Right lung (tissue), 5 donors: ENCODE data around the gene DGCR8. TPM values are rescaled to one million over a fixed set of nuclear protein-coding genes. Genes with fewer than 3 reads are reported as not detected.
"Not testable (repeated sequence)": the region's sequence is repeated elsewhere in the genome, so short reads cannot be mapped to it uniquely, and the experiment has no call there.

ENCODE experiments used
- DNase-seq, 2 donors: peaks; one replicate each; pipeline ENCODE4 v3.0.0-alpha.2; 2013
- polyA plus RNA-seq, 5 donors: library from polyadenylated mRNA; unstranded; fragments of 120-200 nt; gene quantifications; one replicate each; pipeline versions ENCODE4 v1.2.1 to v1.2.3, GENCODE V29; 2013; ENCODE audit warnings: inconsistent platforms in 1 of 5, low replicate concordance in 1 of 5; ENCODE audit not compliant: insufficient read length in 5 of 5, insufficient read depth in 1 of 5

DGCR8 gene
- polyA plus RNA-seq, 5 donors: 42.6 to 50.7 (median 45.2) TPM

GRCh38 chr22:20150381-20151275 is 70.6 kb downstream of the DGCR8 start, which contains the start of gene CCDC188:
Gene CCDC188, minus strand, starts transcription at chr22:20151055. Its CDS starts 69 bp downstream, at chr22:20150986.
- no peak for DNase-seq

GRCh38 chr22:20151276-20151588 is 71.2 kb downstream of the DGCR8 start:
- DNase-seq: no peak

GRCh38 chr22:20152464-20152890 is 72.4 kb downstream of the DGCR8 start:
- DNase-seq: no peak

GRCh38 chr22:20153945-20154344 is 73.9 kb downstream of the DGCR8 start:
- DNase-seq: no peak

GRCh38 chr22:20154602-20155187 is 74.7 kb downstream of the DGCR8 start:
- no peak for DNase-seq

GRCh38 chr22:20155330-20156041 is 75.4 kb downstream of the DGCR8 start:
- no peak for DNase-seq

GRCh38 chr22:20156042-20156389 is 76.0 kb downstream of the DGCR8 start:
- DNase-seq: no peak

GRCh38 chr22:20156611-20157429 is 76.8 kb downstream of the DGCR8 start:
- DNase-seq: peak; percentile 62 to 82

- DNase-seq: no peak
Observed at GRCh38 chr22:20157430-20158183, 77.6 kb downstream of the DGCR8 start.

GRCh38 chr22:20158391-20159036 is 78.5 kb downstream of the DGCR8 start:
- DNase-seq: no peak

GRCh38 chr22:20159076-20159475 is 79.0 kb downstream of the DGCR8 start:
- no peak for DNase-seq

- DNase-seq: not testable (repeated sequence)
Observed at GRCh38 chr22:20159531-20159930, 79.5 kb downstream of the DGCR8 start.

- DNase-seq: no peak
Observed at GRCh38 chr22:20160041-20160440, 80.0 kb downstream of the DGCR8 start.

Other genes with a start within 250 kb of the DGCR8 start
- 1 to 10 TPM; 2.7 to 6.4 (median 6.1) TPM for gene GNB1L, start 225.4 kb upstream of the DGCR8 start, polyA plus RNA-seq
- 10 to 100 TPM; 16.6 to 31.6 (median 29.9) TPM for gene RTL10, start 225.4 kb upstream of the DGCR8 start, polyA plus RNA-seq
- gene COMT, start 138.5 kb upstream of the DGCR8 start, polyA plus RNA-seq: 100 to 1,000 TPM in 2 of 5 donors, 10 to 100 TPM in 3; 60.9 to 134 (median 85.5) TPM
- 10 to 100 TPM; 15.4 to 21.5 (median 19.1) TPM for gene TXNRD2, start 138.4 kb upstream of the DGCR8 start, polyA plus RNA-seq
- 10 to 100 TPM; 18.4 to 46.1 (median 24.7) TPM for gene ARVCF, start 63.4 kb upstream of the DGCR8 start, polyA plus RNA-seq
- gene TANGO2, start 59.1 kb upstream of the DGCR8 start, polyA plus RNA-seq: 10 to 100 TPM in 4 of 5 donors, 1 to 10 TPM in 1; 9.9 to 15.3 (median 13.5) TPM
- gene RANBP1, start 35.9 kb downstream of the DGCR8 start, polyA plus RNA-seq: 100 to 1,000 TPM; 140 to 189 (median 161) TPM
- 10 to 100 TPM; 28.8 to 64.0 (median 46.4) TPM for gene TRMT2A, start 37.0 kb downstream of the DGCR8 start, polyA plus RNA-seq
- 10 to 100 TPM; 27.5 to 61.1 (median 46.6) TPM for gene ZDHHC8, start 51.6 kb downstream of the DGCR8 start, polyA plus RNA-seq
- gene CCDC188, start 70.8 kb downstream of the DGCR8 start, polyA plus RNA-seq: 1 to 10 TPM; 1.4 to 2.9 (median 1.8) TPM
- 10 to 100 TPM in 1 of 5 donors, 1 to 10 TPM in 4; 4.2 to 11.9 (median 4.9) TPM for gene RTN4R, start 188.1 kb downstream of the DGCR8 start, polyA plus RNA-seq
- gene DGCR6L, start 239.8 kb downstream of the DGCR8 start, polyA plus RNA-seq: 10 to 100 TPM; 40.9 to 69.8 (median 50.9) TPM